Fibroblast of skin of left biceps (primary cell): ENCODE results near the gene ADD1.
"Not testable (repeated sequence)": the region's sequence is repeated elsewhere in the genome, so short reads cannot be mapped to it uniquely, and the experiment has no call there.

ENCODE experiments used
- DNase-seq, 2 experiments: peaks; one replicate each; pipeline ENCODE4 v3.0.0-alpha.2; 2013; ENCODE audit warnings: low read depth in 2 of 2

Gene ADD1

DNA sequence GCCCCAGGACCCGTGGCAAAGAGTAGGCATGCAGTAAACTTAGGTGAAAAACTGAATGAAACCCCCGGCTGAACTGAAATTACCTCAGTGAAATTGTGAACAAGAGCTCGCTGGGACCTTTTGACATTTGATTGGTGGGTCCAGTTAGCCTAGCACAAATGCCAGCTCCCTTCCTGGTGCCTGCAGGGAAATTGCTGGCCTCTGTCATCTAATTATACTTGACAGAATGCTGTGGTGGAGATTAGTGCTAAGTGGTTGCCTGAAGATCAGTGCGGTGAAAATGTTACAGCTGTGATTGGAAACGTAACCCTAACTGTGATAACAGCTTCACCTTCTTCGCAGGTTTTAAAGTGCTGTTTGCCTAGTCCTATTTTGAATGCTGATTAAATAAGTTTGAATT is 43.0 kb downstream of the ADD1 start:
- no peak for DNase-seq

DNA sequence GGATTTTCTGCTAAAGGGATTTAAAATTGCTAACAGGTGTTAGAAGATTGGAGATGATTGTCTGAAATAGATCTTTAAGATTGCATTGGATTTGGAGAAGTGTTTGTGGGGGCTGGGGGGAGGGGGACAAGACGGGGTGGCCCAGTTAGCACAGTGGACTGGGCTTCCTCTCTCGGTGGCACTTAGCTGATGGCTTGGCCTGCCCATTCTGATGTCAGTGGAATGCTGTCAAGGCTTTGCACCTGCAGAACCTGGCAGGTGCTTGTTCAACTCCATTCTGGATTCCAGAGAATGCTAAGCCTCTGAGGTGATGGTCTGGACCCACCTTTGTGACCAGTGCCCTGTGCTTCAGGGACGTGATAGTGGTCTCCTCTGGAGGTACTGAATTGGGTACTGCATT is 43.7 kb downstream of the ADD1 start:
- DNase-seq: no peak

DNA sequence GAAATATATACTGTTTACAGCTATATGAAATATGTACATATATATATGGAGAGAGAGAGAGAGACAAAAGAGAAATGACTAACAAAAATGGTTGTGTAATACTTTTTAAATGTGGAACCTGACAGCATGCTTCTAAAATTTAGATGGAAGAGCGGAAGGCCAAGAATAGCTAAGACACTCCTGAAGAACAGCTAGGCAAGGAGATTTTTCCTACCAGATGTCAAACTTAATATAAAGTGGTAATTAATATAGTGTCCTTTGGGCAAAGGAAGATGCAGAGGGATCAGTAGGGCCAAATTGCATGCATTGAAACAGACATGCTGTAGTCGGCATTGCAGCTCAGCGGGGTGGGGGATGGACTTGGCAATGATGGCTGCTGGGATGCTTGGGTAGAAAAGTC is 45.2 kb downstream of the ADD1 start:
- DNase-seq: peak; percentile 4 to 23

DNA sequence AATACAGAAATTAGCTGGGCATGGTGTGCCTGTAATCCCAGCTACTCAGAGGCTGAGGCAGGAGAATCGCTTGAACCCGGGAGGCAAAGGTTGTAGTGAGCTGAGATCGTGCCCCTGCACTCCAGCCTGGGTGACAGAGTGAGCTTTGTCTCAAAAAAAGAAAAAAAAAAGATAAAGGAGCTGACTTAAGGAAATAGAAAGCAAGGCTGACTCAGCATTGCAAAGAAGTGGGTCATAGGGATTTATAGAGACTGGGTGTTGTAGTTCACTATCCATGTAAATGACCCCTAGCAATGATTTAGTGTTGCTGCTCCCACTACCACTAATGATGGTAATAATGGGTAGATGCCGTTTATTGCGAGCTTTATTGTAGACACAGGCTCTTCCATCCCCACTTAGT is 47.6 kb downstream of the ADD1 start:
- no peak for DNase-seq

DNA sequence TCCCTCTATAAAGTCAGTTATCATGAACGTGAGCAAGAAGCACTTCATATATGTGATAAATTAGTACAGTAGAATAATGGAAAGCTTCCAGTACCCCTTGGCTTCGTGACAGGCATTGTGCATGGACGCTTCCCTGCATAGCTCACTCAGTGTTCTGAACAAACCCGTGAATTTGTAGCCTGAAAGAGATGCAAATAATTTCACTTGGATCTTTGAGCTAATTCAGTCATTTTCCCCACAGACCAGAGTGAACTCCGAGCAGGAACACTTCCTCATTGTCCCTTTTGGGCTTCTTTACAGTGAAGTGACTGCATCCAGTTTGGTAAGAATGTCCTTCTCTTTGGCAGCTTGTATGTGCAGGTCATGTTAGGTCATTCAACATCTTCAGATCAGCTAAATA is 50.1 kb downstream of the ADD1 start:
- no peak for DNase-seq

DNA sequence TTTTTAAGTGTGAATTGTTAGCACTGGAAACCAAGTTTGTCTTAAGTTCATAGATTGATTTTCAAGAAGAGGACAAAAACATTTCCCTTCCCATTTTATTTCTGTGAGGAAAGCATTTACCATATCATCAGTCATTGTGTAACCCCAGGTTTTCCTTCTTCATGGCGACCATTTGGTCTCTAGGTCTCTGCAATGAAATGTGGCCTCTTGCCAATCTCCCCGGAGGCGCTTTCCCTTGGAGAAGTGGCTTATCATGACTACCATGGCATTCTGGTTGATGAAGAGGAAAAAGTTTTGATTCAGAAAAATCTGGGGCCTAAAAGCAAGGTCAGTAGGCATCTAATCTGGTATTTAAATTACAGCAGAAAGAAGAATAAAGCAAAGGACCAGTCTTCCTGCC is 54.4 kb downstream of the ADD1 start:
- no peak for DNase-seq

DNA sequence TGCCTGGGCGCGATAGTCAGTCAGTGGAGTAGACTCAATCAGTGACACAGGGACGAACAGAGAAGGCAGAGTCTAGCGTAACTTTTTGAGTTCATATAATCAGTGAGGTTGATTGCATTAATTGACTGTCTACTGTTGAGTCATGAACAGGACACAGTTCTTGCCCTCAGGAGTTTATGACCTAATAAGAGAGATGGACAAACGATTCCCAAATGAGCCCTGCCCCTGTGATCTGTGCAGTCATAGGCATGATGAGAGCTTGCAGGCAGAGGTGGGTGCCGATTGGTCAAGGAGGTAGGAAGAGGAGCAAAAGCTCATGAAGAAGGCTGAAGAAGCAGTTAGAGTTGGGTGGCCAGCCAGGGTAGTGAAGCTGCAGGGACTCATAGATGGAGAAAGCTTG is 57.1 kb downstream of the ADD1 start:
- DNase-seq: no peak

DNA sequence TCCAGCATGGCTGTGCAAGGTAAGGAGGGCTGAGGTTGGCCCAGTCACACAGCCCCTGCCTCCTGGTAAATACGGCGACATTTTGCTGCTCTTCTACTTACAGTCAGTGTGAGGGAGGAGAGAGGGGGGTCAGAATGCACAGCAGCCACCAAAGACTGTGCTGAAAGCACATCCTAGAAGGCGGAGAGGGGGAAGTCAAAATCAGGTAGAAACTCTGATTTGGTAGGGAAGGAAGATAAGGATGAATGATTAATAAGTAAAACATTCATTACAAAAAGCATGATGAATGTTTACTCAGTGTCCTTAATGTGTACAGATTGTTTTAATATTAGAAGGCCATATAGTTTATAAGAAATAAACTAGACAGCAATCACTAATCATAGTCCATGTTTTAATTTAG is 57.5 kb downstream of the ADD1 start:
- no peak for DNase-seq

DNA sequence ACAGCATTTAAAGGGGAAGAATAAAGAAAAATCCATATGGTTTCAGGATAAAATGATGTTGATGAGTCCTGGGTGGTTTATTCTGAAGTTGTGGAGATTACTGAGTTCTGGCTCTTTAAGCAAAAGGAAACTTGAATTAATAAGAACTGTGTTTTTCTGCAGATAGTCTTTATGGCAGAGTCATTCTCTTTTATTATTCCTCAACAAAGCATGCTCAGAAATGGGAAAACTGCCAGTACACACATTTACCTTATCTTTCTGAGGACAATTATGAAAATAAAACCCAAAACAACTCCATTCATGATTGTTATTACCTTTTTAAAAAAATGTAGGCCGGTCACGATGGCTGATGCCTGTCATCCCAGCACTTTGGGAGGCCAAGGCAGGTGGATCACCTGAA is 58.5 kb downstream of the ADD1 start:
- no peak for DNase-seq

DNA sequence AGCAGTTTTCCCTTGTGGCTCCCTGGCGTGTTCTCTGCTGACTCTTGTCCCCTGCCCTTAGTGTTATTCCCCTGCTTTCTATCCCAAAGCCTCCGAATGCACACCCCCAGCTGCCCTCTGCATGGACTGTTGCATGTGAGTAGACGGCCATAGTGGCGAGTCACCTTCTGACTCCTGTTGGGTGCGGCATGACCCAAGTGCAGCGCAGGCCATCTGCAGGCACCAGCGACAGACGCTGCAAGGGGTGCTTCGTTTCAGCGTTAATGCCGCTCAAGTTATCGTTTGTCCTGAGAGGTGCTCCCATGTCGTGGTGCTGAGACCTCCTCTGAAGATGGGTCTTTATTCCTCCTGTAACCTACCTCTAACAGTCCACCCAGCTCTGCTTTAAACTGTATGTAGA is 61.9 kb downstream of the ADD1 start:
- no peak for DNase-seq

DNA sequence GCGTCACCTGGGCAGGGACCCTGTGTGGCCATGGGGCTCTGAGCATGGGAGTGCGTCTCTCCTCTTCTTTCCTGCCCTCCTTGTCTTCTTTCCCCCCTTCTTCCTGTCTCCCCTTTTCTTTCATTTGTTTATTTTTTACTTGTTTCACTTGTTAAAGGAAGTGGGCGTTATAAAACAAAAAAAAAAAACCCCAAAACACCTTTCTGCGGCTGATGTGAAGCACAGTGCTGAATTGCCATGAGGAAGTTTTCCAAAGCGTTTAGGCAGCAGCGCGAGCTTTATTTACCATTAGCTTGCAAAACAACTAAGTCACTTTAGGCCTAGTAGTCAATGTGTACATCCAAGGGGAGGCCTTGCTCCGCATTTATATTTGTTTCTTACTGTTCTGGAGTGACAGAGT is 62.6 kb downstream of the ADD1 start:
- DNase-seq: no peak

DNA sequence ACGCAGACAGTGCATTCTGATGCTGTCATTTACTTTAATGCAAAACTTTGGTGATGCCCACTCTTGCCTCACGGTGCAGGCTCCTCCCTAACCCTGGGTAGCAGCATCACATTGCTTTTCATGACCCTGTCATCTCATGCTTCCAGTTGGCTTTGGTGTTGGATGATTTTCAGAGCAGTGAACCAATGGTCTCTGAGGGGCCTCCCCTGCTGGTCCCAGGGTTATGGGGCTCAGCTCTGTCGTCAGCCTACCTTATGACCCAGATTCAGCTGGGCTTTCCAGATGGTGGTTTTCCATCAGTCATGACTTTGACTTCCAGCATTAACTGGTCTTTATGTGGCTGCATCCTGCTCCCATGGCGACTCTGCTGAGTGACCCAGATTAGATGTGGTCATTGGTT is 63.6 kb downstream of the ADD1 start:
- DNase-seq: no peak

DNA sequence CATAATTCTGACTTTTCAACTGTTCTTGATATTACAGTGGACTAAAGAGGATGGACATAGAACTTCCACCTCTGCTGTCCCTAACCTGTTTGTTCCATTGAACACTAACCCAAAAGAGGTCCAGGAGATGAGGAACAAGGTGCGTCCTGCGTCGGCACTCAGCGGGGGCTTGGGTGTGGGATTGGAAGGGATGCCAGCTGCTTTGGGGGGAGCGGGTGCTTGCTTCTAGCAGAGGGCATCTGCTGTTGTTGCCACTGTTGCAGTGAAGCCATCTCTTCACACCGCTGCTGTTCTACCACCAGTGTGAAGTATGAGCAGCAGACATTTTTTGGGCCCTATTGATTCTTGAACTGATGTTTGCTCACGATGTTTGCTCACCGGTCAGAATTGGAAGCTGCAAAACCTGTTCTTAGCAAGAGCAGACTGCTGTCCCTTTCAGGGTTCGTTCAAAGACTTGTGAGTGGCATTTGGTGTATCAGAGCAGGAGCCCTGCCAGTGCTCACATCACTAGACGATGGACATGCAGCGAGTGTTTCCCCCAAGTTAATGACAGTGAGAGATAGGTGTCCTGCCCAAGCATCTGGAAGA is 64.2 kb downstream of the ADD1 start:
- DNase-seq: no peak

DNA sequence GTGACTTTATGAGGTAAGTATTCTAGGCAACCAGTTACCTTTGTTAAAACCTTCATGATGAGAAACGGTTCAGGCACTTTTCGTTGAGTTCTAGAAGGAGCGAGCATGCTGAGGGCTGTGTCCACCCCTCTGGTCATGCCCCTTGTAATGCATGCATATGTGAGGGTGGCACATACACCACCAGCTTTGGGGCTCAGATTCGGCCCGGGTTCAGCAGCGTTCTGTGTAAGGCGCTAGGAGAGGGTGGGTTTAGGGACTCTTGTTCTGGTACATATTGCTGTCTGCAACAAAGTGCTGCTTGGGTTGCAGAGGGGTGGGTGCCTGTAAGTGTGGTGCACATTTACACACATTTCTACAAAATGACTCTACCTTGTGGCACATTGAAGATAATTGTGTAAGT is 65.0 kb downstream of the ADD1 start:
- no peak for DNase-seq

DNA sequence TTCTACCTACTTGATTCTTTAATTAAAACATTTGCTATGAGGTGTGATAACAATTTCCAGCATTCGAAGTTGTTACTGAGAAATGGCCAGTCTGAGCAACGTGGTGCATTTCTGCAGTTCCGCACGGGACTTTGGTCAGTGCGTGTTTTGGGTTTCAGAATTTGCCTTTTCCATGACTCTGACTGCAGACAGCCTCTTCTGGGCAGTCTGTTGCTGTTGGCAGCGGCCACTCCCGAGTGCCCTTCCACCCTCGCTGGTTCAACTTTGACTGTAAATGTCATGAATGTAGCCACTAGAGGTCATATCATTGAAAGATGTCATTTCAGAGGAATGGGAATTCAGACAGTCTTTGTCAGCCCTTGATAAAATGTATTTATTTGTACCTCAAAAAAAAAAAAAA is 65.9 kb downstream of the ADD1 start:
- DNase-seq: no peak

DNA sequence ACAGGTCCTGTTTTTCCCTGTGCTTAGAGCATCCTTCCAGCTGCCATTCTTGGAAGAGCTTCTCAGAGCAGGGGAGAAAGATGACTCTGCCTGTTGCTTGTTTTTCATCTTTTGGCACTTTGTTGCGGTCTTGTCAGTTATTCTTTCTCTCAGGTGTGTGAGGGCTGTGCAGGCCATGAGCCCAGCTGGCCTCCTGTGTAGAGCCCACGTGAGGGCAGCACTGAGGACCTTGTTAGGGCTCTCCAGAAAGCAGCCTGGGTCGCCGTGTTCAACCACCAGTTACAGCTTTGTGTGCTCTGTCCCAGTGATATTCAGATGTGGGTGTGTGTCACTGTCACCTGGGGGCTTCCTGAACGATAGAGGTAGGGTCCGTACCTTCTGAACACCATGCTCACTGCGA is 66.8 kb downstream of the ADD1 start:
- DNase-seq: no peak

DNA sequence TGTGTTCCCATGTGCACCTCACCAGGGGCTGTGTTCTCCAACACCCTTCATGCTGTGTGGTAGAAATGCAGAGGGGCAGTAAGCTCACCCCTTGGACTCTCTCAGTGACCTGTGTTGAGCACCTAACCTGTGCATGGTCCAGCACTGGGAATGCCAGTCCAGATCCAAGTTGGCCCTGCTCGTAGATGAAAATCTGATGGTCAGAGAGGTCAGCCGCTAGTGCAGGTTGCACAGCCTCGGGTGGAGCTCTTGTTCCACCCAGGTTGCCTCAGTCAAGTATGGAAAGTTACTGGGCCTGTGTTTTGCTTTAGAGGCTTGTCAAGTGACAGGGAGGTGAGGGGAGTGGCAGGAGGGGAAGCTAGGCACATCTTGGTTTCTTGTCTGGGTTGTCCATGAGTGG is 68.2 kb downstream of the ADD1 start:
- DNase-seq: no peak

DNA sequence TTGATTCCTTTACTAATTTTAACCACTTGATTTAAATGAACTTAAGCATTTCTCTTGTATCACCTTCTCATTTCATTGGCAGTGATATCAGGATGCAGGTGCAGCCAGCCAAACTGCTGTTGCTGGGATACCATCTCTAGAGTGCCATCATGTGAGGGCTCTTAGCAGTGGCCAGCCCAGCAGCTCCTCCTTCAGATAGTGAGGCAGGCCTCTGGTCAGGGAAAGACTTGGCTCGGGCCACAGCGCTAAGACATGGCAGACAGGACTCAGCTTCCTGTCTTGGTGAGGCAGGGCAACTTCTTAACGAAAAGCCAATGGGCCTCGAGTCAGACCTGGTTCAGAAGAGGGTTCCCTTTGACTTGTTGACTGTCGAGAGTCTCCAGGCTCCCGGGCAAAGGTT is 69.5 kb downstream of the ADD1 start:
- DNase-seq: no peak

DNA sequence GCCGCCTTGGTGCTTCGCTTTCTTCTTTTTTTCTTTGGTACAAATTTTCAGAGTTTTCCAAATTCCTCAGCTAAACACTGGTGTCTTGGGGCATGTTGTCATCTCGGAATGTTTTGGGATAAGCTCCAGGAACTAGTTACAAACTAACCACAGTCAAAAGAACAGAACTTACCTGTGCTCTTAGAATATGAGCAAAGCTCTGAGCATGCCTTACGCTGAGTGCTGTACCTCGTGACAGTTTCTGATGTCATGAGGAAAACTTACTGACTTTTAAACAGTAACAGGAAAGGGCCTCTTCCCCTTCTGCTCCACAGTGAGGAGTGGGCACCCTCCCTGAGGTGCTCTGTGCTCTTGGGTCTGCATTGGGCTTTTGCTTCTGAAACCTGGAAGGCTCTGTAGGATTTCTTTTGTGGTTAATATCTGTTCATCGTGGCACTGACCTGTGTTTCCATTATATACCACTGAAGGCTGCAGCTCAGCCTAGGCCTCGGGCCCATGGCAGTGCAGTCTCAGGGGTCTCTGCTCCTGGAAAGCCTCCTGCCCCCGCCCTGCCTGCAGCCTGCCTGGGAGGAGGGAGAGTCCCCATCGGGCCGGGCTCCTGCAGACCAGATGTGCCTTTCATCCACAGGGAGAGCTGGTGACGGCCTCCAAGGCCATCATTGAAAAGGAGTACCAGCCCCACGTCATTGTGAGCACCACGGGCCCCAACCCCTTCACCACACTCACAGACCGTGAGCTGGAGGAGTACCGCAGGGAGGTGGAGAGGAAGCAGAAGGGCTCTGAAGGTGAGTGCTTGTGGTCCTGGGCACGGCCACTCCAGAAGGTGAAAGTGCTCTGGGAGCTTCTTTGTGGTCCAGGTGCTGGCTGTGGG is 70.8 kb downstream of the ADD1 start:
- no peak for DNase-seq

DNA sequence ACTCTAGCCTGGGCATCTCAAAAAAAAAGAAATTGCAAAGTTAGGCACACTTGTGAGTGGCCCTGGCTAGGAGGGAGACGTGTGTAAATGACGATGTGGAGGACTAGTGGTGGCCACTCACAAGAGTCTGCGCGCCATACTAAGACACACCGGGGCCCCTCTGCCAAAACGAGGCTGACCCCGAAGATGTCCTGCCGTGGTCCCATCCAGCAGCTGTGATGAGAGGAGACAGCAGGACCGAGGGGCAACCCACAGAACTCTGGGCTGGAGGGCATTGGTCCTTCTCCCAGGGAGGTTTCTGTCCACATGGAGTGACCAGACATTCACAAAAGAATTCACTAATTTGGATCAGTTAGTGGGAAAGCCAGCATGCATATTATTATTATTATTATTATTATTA is 72.1 kb downstream of the ADD1 start:
- no peak for DNase-seq

DNA sequence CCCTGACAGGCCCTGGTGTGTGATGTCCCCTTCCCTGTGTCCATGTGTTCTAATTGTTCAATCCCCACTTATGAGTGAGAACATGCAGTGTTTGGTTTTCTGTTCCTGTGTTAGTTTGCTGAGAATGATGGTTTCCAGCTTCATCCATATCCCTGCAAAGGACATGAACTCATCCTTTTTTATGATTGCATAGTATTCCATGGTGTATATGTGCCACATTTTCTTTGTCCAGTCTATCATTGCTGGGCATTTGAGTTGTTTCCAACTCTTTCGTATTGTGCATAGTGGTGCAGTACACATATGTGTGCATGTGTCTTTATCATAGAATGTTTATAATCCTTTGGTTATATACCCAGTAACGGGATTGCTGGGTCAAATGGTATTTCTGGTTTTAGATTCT is 73.1 kb downstream of the ADD1 start:
- DNase-seq: not testable (repeated sequence)

DNA sequence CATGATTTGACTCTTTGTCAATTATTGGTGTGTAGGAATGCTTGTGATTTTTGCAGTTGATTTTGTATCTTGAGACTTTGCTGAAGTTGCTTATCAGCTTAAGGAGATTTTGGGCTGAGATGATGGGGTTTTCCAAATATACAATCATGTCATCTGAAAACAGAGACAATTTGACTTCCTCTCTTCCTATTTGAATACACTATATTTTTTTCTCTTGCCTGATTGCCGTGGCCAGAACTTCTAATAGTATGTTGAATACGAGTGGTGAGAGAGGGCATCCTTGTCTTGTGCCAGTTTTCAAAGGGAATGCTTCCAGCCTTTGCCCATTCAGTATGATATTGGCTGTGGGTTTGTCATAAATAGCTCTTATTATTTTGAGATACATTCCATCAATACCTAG is 74.7 kb downstream of the ADD1 start:
- DNase-seq: not testable (repeated sequence)

DNA sequence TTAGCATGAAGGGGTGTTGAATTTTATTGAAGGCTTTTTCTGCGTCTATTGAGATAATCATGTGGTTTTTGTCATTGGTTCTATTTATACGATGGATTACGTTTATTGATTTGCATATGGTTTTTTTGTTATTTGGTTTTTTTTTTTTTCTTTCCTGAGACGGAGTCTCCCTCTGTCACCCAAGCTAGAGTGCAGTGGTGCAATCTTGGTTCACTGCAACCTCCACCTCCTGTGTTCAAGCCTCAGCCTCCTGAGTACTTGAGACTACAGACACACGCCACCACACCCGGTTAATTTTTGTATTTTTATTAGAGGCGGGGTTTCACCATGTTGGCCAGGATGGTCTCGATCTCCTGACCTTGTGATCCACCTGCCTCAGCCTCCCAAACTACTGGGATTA is 75.1 kb downstream of the ADD1 start:
- not testable (repeated sequence) for DNase-seq
